ENCODE measurements around the gene ZNF503.

ZNF503 gene

GRCh38 chr10:75356484-75356883, 45.1 kb downstream of the ZNF503 start:
- no peak for DNase-seq (ENCODE audit: low read depth)
- no peak for TF ChIP-seq CTCF (IDR thresholded peaks at IDR 0.05; ENCODE audit: low read length, missing control alignments)
- no peak overlapping the region for H3K4me3 ChIP-seq (replicated peaks; ENCODE audit: low read depth, low read length)

GRCh38 chr10:75355706-75356105, 45.9 kb downstream of the ZNF503 start:
- no peak for DNase-seq (ENCODE audit: low read depth)
- TF ChIP-seq CTCF (IDR thresholded peaks at IDR 0.05; ENCODE audit: low read length, missing control alignments): no peak
- no peak overlapping the region for H3K4me3 ChIP-seq (replicated peaks; ENCODE audit: low read depth, low read length)

GRCh38 chr10:75353183-75353582, 48.4 kb downstream of the ZNF503 start:
- TF ChIP-seq CTCF (IDR thresholded peaks at IDR 0.05; ENCODE audit: low read length, missing control alignments): no peak
- H3K4me3 ChIP-seq (replicated peaks; ENCODE audit: low read depth, low read length): no peak overlapping the region
- no peak for DNase-seq (ENCODE audit: low read depth)

GRCh38 chr10:75352650-75353049, 48.9 kb downstream of the ZNF503 start:
- DNase-seq (ENCODE audit: low read depth): no peak
- no peak for TF ChIP-seq CTCF (IDR thresholded peaks at IDR 0.05; ENCODE audit: low read length, missing control alignments)
- H3K4me3 ChIP-seq (replicated peaks; ENCODE audit: low read depth, low read length): no peak overlapping the region

GRCh38 chr10:75351637-75352036, 49.9 kb downstream of the ZNF503 start:
- no peak for DNase-seq (ENCODE audit: low read depth)
- TF ChIP-seq CTCF (IDR thresholded peaks at IDR 0.05; ENCODE audit: low read length, missing control alignments): no peak
- no peak overlapping the region for H3K4me3 ChIP-seq (replicated peaks; ENCODE audit: low read depth, low read length)

- DNase-seq (ENCODE audit: low read depth): peak; percentile 21
- TF ChIP-seq CTCF (IDR thresholded peaks at IDR 0.05; ENCODE audit: low read length, missing control alignments): no peak
- H3K4me3 ChIP-seq (replicated peaks; ENCODE audit: low read depth, low read length): no peak overlapping the region
Observed at GRCh38 chr10:75350791-75351190, 50.8 kb downstream of the ZNF503 start.
